Right ventricle myocardium inferior (tissue), 1 donor: ENCODE data around the gene FAM184B. TPM values are rescaled to one million over a fixed set of nuclear protein-coding genes. Genes with fewer than 3 reads are reported as not detected.
"Not testable (repeated sequence)": the region's sequence is repeated elsewhere in the genome, so short reads cannot be mapped to it uniquely, and the experiment has no call there.

ENCODE experiments used
- ATAC-seq: fragments of 200-7000 bp; cut with Tn5 transposase; one replicate; pipeline ENCODE4 v1.9.1; 2020; ENCODE audit warnings: mild to moderate bottlenecking, moderate library complexity
- DNase-seq: peaks from one replicate; pipeline ENCODE4 v3.0.0; 2021; ENCODE audit errors: missing footprints
- intact Hi-C: fragments of 100-400 bp; cut with DNase I; formaldehyde crosslinking; loops from one replicate; pipeline ENCODE4 v1.11.0; 2022
- total RNA-seq: library from RNA; stranded (reverse); fragmentation: NEBNext Ultra II Directional; extraction: Animal tissue kit (Norgen Biotek cat#: 25700); gene quantifications from one replicate; pipeline ENCODE4 v1.2.1, GENCODE V29; 2021
- donor health status: DM: no; HTN: yes; CAD: no; lungs with severe emphysema.

The FAM184B gene
- total RNA-seq, 1 donor from 2014 or later: not detected

DNA sequence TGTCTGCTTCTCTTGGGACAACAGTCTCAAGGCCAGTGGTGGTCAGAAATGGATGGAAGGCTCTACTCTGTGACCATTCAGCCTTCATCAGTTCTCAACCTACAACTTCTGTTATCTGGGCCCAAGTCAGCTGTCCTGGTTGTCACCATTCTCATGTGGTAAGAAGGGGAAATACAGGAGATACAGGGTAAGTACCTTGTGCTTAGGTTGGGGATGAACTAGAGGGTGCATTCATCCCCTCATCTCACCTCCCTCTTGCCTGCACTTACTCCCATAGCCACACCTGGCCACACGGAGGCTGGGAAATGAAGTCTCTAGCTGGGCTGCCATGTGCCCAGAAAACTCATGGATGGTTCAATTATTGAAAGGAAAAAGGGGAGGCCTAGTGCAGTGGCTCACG is 44.9 kb downstream of the FAM184B start:
- ATAC-seq: no peak
- intact Hi-C loops: no loop called here
- no peak for DNase-seq

DNA sequence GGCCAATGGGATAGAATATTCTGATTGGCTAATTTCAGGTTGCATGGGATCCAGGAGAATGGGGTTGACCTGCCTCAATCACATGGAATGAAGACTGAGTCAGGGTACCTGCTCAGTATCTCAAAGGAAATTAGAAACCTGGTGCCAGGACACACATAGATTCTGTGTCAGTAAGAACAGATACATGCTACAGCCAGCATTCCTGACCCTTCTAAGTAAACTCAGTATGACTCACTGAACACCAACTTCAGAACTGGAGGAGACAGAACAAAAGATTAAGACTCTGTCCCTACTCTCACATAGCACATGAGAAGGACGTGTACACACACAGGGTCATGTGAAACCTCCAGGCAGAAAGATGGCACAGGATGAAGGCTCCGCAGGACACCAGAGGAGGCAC is 54.5 kb downstream of the FAM184B start:
- DNase-seq: no peak
- no peak for ATAC-seq
- intact Hi-C loops: no loop called here

DNA sequence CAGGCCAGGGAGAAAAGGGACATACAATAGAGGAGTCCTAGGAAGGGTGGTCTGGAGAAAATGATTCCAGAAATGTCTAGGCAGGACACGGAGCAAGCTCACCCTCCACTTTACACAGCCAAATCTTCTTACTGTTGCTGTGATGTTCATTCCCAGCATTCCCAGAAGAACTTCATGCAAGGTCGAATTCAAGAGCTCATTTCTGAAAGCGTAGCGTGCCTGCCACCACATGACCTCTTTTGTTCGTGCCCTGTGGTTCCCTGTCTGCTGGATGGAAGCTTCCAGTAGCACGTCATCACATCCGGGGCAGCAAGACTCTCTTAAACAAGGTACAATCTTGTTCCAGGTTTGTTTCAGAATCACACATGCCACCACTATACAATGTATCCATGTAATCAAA is 57.8 kb downstream of the FAM184B start:
- intact Hi-C loops: no loop called here
- ATAC-seq: no peak
- no peak for DNase-seq

DNA sequence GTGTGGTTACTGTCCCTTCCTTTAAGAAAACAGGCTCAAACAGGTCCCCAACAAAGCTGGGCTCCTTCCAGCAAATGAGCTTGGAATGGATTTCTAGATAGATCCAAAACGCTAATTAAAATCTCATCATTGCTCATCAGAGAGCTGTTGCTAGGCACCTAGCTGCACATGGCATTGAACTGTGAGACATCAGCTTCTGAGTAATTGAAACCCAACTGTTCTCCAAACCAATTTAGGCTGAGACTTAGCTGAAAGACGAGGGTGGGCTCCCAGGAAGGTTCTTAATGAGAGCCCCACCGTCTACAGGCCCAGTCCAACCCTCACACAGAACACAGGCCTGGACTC is 59.1 kb downstream of the FAM184B start:
- ATAC-seq (no peak), DNase-seq (no peak)
- intact Hi-C loops: no loop called here

DNA sequence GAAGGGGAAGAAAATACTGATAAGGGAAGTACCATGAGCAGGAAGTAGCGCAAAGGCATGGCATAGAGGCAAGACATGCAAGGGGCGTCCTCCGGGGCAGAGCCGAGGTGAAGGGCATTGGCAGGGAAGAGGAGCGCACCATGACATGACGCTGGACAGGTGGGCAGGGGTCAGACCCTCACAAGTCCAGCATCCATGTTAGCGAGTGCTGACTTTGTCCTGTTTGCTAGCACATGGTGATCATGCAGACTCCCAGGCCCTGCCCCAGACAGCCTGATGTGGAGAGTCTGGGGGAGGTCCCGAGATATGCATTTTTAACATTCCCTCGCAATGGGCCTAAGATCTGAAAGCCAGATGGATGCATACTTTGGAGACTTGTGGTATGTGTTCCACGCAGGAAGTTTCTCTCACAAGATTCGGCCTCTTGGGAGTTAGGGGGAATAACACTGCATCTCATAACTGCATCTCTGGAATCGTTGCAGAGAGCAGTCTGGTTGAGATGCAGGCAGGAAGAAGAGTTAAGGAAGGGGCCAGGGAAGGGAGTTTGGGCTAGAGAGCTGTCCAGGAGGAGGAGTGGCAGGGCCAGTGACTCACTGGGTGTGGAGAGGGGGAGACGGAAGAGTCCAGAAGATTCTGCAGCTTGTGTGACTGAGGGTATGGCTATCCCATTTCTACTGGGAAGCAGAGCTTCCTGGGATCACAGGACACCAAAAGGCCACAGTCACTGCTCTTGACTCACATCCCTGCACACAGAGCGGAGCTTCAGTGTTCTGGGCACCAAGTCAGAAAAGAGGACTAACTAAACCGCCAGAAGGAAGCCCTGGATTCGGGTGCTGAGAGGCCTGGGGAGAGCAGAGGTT is 59.7 kb downstream of the FAM184B start:
- intact Hi-C loops: no loop called here
- ATAC-seq: no peak
- DNase-seq: no peak

DNA sequence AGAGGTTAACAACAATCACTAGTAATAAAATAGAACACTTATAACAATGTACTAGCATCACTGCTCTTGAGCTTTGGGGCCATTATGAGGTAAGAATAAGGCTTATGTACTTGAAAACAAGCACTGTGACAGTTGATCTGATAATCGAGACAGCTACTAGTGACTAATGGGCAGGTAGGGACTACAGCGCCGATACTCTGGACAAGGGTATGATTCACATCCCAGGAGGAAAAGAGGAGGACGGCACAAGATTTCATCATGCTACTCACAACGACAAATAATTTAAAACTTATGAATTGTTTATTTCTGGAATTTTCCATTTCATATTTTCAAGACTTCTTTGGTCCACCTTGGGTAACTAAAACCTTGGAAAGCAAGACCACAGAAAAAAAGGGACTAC is 62.3 kb downstream of the FAM184B start:
- intact Hi-C loops: no loop called here
- ATAC-seq (no peak), DNase-seq (no peak)

DNA sequence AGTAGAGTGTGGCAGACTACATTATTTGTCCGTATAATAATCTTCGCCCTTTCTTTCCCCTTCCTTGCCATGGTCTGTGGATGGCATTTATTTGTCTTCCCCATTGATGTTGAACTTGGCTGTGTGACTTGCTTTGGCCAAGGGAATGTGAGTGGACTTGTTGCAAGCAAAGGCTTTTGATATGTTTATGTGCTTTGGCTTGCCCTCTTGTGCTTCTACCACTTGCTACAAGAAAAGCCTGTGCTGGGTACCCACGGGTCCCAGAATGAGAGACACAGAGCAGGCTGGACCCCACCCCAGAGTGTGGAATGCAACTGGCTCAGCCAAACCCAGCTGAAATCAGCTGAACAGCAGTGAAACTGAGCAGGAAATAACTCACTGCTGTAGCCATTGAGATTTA is 63.0 kb downstream of the FAM184B start:
- ATAC-seq (no peak), DNase-seq (no peak)
- intact Hi-C loops: no loop called here

DNA sequence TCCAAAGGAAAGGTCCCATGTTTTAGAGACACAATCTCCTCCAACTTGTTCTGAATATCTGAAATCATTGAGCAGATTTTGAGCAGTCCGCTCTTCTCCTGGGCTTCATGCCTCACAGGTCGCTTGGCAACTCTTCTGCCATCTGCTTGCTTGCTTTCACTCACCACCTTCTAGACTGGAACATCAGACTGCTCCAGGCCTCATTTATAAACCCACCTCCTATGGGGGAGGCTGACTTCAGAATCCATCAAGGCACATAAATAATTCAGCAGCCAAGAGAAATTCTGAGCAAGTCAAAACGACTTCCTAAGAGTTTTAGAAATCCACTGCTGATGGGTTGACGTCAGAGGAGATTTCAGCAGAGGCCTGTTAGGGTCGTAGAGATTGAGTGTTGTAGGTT is 64.1 kb downstream of the FAM184B start:
- DNase-seq (no peak), ATAC-seq (no peak)
- intact Hi-C loops: no loop called here

DNA sequence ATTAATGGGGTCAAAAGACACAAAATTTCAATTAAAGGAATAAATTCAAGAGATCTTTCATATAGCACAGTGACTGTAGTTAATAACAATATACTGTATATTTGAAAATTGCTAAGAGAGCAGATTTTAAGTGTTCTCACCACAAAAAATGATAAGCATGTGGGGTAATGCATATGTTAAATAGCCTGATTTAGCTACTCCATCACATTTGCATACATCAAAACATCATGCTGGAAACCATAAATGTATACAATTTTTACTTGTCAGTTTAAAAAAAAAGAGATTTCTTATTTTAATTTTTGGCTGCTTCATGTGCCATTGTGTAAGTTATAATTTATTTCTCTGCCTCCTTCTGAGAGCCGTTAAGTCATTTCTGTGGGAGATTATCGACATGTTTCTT is 65.9 kb downstream of the FAM184B start:
- intact Hi-C loops: no loop called here
- no peak for DNase-seq
- ATAC-seq: no peak

DNA sequence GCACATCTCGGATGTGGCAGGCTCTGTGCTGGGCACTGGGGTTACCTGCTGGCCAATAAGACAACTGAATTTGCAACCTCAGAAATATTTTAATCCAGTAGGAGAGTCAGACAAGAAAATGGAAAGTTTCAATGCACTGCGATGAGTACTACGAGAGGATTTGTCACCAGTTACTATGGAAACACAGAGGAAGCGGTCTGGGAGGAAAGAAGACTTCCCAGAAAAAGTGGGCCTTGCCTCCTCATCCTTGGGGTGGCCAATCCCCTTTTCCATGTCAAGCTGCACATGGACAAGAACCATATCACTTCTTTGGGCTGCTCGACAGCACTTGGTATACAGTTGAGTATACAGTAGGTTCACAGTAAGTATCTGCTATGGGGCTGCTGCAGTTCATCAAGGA is 67.6 kb downstream of the FAM184B start:
- no peak for ATAC-seq
- DNase-seq: no peak
- intact Hi-C loops: no loop called here

DNA sequence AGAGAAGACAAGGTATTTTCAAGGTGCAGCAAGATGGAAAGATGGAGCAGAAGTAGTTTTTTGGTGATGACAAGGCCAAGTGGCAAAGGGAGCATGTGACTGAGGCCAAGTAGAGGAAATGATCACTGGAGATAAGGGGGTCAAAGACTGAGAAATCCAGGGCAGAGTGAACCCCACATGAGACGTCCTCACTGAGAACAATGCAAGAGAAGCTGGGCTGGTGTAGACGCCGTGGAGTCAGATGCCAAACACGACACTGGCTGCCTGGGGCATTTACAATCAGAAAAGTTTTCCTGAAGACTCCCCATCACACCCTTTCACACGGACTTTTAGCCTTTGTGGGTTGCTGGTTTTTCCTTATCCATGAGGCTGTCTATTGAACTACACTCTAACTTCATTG is 69.3 kb downstream of the FAM184B start:
- intact Hi-C loops: no loop called here
- DNase-seq (no peak), ATAC-seq (no peak)

DNA sequence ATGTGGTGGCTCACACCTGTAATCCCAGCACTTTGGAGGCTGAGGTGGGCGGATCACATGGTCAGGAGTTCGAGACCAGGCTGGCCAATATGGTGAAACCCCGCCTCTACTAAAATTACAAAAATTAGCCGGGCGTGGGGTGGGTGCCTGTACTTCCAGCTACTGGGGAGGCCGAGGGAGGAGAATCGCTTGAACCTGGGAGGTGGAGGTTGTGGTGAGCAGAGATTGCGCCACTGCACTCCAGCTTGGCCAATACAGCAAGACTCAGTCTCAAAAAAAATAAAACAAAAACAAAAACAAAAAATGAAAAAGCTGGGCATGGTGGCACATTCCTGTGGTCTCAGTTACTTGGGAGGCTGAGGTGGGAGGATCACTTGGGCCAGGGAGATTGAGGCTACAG is 70.2 kb downstream of the FAM184B start:
- DNase-seq, ATAC-seq, intact Hi-C loops: not testable (repeated sequence)

DNA sequence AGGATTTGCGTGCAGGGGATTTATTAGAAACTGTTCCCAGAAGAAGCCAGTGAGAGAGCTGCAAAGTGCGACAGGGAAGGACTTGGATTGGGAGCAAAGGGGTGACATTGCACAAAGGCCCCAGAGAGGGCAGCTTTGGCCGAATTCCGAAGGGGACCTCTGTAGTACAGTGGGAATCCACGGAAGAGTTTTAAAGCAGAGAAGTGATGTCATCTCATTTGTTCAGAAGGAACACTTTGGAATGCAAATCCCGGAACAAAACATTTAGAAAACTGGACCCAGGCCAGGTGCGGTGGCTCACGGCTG is 71.7 kb downstream of the FAM184B start:
- ATAC-seq: no peak
- intact Hi-C loops: no loop called here

DNA sequence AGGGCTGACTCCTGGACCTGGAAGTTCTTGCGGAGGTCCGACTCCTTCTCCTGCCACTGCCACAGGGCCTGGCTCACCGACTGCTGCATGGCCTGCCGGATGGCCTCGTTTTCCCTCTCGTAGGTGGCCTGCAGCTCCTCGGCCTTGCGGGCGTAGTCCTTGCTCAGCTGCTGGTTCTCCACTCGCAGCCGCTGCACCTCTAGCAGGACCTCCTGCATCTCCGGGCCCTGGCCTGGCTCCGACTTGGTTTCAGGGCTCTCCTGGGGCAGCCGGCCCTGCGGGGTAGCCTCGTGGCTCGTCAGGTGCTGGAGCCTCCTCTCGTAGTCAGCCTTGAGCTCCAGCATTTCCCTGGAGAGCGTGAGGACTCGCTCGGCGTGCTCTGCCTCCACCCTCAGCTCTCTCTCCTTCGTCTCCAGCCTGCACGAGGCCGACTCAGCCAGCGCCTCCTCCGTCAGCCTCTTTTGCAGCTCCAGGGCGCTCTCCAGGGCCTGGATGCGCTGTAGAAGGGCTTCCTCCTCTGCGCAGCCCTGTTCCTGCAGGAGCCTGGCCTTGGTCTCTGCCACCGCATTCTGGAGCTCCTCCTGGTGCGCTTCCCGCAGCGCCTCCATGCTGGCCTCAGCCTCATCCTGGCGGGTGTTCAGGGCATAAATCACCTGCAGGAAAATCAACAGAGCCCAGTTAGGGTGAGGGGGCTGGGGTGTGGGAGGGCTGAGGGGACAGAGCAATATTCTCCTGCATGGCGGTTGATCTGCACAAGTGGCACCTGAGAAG is 72.2 kb downstream of the FAM184B start:
- no peak for DNase-seq
- ATAC-seq: no peak
- intact Hi-C loops: no loop called here

More for the DNA sequence above, 71.7 kb downstream of the FAM184B start:
- DNase-seq: no peak

DNA sequence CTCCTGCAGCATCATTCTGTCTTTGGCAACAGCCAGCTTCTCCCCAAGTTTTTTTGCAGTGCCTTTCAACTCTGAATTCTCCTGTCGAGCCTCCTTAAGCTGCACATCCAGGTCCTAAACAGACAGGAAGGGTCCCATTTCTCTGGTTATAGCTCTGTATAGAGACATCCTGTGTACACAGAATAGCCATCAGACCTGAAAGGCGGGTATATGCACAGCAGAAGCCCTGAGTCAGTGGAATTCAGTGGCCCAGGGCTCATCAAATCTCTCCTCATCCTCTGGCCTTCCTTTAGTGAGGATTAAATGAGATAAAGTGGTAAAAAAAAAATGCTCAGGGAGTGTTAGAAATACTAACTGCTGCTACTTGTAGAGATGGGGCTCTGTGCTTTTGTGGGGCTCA is 73.8 kb downstream of the FAM184B start:
- DNase-seq (no peak), ATAC-seq (no peak)
- intact Hi-C loops: no loop called here

DNA sequence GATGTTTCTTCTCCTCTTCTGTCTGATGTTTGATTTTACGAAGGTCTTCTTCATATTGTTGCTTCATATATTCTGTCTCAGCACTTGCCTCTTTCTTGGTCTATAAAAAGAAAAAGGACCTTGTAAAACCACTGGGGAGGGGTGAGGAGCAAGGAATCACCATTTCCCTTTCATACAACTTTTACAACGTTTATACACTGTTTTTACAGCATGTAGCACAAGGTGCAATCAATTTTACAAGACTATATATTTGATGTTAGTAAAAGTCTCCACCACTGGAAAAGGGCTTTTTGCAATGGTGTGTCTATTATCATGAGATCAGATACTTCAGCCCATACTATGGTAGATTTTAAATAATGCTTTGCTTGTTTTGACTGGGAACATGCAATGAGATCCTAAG is 76.3 kb downstream of the FAM184B start:
- intact Hi-C loops: no loop called here
- DNase-seq (no peak), ATAC-seq (no peak)

DNA sequence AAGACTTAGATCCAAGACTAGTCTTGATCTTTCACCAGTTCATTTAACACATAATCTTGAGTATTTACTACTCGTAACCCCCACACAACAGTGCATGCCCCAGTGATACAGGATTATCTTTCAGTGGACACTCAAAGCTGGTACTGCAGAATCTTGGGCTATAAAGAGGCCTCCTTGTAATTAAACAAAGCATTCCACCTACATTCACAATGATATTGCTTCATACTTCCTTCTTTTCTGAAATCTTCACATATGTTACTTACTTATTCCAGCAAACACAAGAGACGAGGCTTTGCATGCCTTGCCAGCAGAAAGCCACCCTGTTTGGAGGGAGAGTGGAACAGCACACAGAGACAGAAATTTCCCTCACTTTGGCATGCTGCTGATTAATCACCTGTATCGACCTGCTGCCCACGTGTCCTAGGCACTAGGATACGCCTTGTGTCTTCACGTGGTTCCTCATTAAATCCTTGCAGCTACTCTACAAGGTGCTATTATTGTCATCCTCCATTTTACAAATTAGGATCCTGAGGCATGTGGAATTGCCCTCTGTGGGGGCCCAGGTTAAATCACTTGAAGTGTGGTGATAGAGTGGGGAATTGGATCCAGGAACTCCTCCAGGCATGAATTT is 77.3 kb downstream of the FAM184B start:
- ATAC-seq: no peak
- intact Hi-C loops: no loop called here
- DNase-seq: no peak

DNA sequence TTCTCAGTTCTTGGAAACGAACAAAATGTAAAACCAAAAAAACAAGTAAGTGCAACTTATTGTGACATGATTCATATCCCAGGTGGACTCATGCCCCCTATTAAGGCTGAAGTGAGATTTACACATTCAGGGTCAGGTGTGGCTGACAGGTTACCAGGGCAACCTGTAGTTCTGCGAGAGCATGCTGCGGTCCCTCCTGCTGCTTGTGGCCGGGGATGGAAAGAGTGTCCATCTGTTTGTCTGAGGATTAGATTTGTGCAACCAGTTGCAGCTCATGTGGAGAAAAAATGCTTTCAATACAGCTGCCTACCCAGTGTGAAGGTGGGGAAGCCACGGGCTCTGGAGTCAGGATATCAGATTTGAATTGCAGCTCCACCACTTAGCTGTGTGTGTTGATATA is 78.8 kb downstream of the FAM184B start:
- no peak for ATAC-seq
- intact Hi-C loops: no loop called here
- no peak for DNase-seq

DNA sequence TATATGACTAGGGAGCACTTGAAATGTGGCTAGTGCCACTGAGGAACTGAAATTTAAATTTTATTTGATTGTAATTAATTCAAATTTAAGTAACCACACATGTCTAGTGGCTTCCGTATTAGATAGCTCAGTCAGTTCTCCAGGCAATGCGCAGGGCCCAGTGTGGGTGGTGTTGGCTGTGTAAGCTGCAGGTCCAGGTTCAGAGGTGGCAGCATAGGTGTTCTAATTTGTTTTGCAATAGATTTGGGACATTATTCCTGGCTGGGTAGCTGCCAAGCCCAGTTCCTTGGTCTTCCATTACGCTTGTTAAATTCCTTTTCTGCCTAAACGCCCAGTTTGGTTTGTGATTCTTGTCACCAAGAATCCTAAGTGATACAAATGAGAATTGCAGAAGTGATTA is 79.5 kb downstream of the FAM184B start:
- DNase-seq (no peak), ATAC-seq (no peak)
- intact Hi-C loops: no loop called here

DNA sequence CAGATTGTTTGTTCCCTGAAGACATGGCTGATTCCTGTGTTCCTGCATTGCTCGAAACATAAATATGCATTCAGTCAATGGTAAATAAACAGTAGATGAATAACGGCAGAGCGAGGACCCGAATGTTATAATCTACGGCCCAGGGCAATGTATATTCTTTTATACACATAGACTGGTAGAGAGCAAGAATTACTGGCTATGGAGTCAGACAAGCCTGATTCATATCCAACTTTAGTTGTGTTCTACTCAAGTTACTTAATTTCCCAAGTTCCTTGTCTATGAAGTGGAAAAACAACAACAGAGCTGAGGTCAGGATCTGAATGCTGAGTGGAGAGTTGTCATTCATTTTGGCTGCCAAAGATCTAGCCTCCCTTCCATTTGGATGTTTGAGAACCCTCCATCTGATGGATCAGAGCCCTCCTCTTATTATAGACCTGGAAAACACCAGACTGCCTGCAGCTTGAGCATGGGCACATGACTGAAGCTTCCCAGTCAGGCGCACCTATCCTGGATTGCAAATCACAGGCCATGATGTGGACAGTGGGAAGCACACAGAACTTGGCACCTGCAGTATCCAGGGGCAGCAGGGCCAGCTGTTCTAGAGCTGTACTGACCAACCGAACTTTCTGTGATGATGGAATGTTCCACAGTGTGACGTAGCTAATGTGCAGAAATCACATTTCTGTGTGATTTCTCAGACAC is 80.1 kb downstream of the FAM184B start:
- ATAC-seq (no peak), DNase-seq (no peak)
- intact Hi-C loops: no loop called here
